Central memory CD8-positive, alpha-beta T cell (primary cell): Measurements from ENCODE around the gene DDAH1.

Experiments
- ATAC-seq: fragments of 150-1000 bp; cut with Tn5 transposase; replicated peaks from 2 replicates; pipeline ENCODE4 v1.10.0; 2022; ENCODE audit warnings: mild to moderate bottlenecking, moderate FRiP score, moderate number of reproducible peaks; ENCODE audit not compliant: poor library complexity, severe bottlenecking; ENCODE audit errors: extremely low read depth
- DNase-seq, 2 donors: peaks; one replicate each; pipeline ENCODE4 v3.0.0; 2021; ENCODE audit warnings: low spot score in 2 of 2
- H3K27ac Mint-ChIP-seq: one replicate; pipeline ENCODE4 v1.8.0; 2022; ENCODE audit warnings: low read depth, mild to moderate bottlenecking, moderate library complexity, mixed read lengths
- H3K27me3 Mint-ChIP-seq: one replicate; pipeline ENCODE4 v1.8.0; 2022; ENCODE audit warnings: mixed read lengths
- H3K36me3 Mint-ChIP-seq: one replicate; pipeline ENCODE4 v1.8.0; 2022; ENCODE audit warnings: mild to moderate bottlenecking, moderate library complexity, mixed read lengths; ENCODE audit not compliant: insufficient read depth
- H3K4me1 Mint-ChIP-seq: one replicate; pipeline ENCODE4 v1.8.0; 2022; ENCODE audit warnings: mixed read lengths
- H3K4me3 Mint-ChIP-seq: one replicate; pipeline ENCODE4 v1.8.0; 2022; ENCODE audit warnings: mild to moderate bottlenecking, moderate library complexity, mixed read lengths
- H3K9me3 Mint-ChIP-seq: one replicate; pipeline ENCODE4 v1.8.0; 2022; ENCODE audit warnings: mixed read lengths

DDAH1 gene

DNA sequence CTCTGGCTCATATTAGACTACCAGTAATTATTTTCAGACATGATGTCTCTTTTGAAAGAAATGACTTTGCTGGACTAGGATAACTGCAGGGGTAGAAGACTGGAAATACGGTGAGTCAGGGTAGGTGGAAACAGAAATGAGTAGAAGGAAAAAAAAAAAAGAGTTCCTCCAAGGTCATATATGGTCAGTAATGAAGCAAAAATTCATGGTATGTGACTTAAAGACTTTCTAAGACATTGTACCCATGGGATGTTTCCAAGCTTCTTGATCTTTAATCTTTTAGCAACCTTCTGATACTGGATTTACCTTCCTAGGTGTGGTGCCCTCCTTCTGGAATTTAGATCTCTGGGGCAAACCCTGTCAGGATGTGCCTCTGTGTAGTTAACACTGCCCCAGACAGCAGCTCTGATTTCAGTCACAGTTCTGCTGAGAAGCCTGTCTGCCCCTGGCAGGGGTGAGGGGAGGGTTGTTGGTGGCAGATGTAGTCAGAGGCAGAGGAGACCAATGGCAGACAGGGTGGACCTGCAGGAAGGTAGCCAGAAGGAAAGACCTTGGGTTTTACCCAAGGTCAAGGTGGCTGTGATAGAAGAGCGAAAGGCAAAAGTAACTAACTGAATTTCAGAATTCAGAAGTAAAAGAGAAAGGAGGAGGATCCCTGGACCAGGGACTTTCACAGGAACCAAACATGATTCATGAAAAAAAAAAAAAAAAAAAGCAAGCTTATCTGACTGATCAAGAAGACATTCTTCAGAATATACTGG lies 144.4 kb downstream of the DDAH1 start:
- Mint-ChIP-seq H3K9me3 (no peaks in the 10 kb centered on the region), H3K36me3 (no peaks in the 10 kb centered on the region), H3K27ac (no peak overlapping the region), H3K4me1 (peaks cover 5% of the 10 kb centered on the region), H3K4me3 (no peak overlapping the region), H3K27me3 (peaks cover 75% of the 10 kb centered on the region)
- ATAC-seq (no peak), DNase-seq (no peak)

DNA sequence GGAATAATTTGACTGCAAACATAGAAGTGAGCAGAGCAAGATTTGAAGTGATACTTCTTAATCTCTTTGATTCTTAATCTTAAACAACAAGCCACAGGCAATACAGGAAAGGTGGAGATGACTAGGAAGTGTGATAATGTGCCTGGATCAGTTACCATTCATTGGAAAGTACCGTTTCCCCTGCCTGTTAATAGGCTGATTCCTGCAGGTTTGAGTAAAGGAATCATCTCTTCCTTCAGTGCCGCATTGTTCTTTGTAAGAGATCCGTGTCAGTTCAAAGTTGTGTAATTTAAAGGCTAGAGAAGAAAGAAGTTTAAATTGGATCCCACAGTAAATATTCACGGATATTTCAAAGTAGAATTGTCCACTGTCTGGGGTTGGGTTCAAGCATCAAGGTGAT lies 145.0 kb downstream of the DDAH1 start:
- H3K9me3 Mint-ChIP-seq, result no peaks in the 10 kb centered on the region
- no peak overlapping the region for H3K27ac Mint-ChIP-seq
- peaks cover 71% of the 10 kb centered on the region for H3K27me3 Mint-ChIP-seq
- H3K4me3 Mint-ChIP-seq, result no peak overlapping the region
- no peaks in the 10 kb centered on the region for H3K36me3 Mint-ChIP-seq
- H3K4me1 Mint-ChIP-seq, result peaks cover 5% of the 10 kb centered on the region
- DNase-seq (no peak), ATAC-seq (no peak)

DNA sequence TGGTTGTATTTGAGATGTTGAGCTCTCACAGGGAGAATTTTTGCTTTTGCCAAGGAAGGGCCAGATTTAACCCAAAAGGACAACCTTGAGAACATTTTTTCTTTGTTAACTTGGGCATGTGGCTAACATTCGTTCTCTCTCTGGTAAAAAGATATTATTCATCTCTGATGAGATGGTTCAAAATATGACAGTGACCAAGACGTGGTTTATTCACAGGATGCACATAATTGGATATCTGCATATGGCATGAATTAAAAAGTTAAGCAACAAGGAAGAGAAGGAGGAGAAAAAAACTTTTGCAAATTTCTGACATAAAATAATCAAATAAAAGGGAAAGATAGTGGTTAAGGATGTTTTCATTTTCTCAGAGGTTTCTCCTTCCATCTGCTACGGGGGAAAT lies 145.5 kb downstream of the DDAH1 start:
- Mint-ChIP-seq H3K27ac (no peak overlapping the region), H3K4me3 (no peak overlapping the region), H3K27me3 (peaks cover 71% of the 10 kb centered on the region), H3K9me3 (no peaks in the 10 kb centered on the region), H3K4me1 (peaks cover 5% of the 10 kb centered on the region), H3K36me3 (no peaks in the 10 kb centered on the region)
- DNase-seq (no peak), ATAC-seq (no peak)

DNA sequence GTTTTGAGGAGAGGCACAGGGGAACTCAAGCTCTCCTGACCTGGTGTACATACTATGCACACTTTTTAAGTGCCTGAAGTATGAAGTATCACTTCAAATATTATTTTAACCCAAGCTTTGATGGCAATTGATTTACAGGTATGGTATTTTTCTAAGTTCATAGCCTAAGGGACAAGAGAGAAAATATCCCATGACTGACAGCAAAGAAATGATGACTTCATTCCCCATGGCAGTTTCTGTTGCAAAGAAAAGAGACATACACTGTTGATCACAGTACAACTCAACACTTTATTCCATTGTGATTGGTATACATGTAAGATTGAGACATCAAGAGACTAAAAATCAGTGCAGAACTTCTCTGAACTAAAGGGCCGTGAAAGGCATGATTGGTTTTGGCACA lies 146.7 kb downstream of the DDAH1 start:
- no peak for ATAC-seq
- Mint-ChIP-seq H3K27me3 (peaks cover 82% of the 10 kb centered on the region), H3K9me3 (no peaks in the 10 kb centered on the region), H3K36me3 (no peaks in the 10 kb centered on the region), H3K27ac (no peak overlapping the region), H3K4me3 (no peak overlapping the region), H3K4me1 (peaks cover 5% of the 10 kb centered on the region)
- DNase-seq, result no peak

DNA sequence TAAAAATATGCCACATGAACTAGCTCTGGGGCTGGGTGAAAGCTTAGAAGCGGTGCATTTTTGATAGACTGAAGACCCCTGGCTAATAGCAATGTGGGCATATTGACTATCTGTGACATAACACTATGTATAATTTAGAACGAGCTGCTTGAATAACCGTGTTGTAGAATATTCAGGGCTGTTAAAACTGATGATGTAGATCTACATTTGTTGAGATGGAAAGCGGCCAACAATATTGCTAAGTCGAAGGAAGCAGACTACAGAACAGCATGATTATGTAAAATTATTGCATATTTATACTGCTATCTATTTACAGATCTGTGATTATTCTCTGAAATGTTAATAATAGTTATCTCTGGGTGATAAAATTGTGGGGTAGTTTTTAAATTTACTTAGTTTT lies 147.4 kb downstream of the DDAH1 start:
- Mint-ChIP-seq H3K36me3 (no peaks in the 10 kb centered on the region), H3K9me3 (no peaks in the 10 kb centered on the region), H3K27me3 (peaks cover 83% of the 10 kb centered on the region)

DNA sequence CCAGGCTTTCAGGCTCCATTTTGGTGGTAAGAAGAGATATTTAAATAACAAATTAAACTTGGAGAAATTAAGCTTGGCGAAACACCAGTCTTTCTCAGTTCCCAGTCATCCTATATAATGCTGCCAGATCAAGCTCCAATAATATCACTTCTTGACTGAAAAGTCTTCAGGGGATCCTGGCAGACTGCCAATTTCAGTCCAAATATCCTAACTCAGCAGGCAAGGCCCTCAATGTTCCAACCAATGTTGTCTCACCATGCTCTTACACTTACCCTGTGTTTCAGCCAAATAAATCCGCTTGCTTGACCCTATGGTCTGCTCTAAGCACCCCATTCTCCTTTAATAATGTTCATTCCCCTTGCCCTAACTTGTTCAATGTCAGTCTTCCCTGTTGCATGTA lies 148.6 kb downstream of the DDAH1 start:
- Mint-ChIP-seq H3K4me3 (no peak overlapping the region), H3K4me1 (peaks cover 5% of the 10 kb centered on the region), H3K9me3 (no peaks in the 10 kb centered on the region), H3K27me3 (peaks cover 91% of the 10 kb centered on the region), H3K27ac (no peak overlapping the region), H3K36me3 (no peaks in the 10 kb centered on the region)
- ATAC-seq (no peak), DNase-seq (no peak)

More for the DNA sequence above, 147.4 kb downstream of the DDAH1 start:
- Mint-ChIP-seq H3K27ac (no peak overlapping the region), H3K4me1 (peaks cover 5% of the 10 kb centered on the region), H3K4me3 (no peak overlapping the region)
- DNase-seq (no peak), ATAC-seq (no peak)

DNA sequence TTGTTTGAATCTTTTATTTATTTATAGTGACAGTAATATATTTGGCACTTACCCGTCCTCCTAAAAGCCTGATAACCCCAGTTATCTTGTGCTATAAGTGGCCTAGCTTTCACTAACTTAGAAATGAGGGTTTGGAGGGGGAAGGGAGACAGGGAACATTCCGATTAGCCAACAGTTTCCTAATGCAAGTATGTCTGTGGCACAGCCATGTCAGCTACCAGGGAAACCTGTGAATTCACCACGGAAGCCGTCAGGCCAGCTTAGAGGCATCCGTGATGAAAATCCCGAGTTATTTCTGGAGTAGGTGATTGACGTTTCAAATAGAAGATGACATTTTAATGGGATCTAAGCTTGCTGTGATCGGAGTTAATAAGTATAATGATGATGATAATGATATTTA lies 149.2 kb downstream of the DDAH1 start:
- no peaks in the 10 kb centered on the region for H3K9me3 Mint-ChIP-seq
- ATAC-seq (no peak), DNase-seq (no peak)
- no peak overlapping the region for H3K27ac Mint-ChIP-seq
- peaks cover 91% of the 10 kb centered on the region for H3K27me3 Mint-ChIP-seq
- no peak overlapping the region for H3K4me3 Mint-ChIP-seq
- peaks cover 3% of the 10 kb centered on the region for H3K4me1 Mint-ChIP-seq
- no peaks in the 10 kb centered on the region for H3K36me3 Mint-ChIP-seq

DNA sequence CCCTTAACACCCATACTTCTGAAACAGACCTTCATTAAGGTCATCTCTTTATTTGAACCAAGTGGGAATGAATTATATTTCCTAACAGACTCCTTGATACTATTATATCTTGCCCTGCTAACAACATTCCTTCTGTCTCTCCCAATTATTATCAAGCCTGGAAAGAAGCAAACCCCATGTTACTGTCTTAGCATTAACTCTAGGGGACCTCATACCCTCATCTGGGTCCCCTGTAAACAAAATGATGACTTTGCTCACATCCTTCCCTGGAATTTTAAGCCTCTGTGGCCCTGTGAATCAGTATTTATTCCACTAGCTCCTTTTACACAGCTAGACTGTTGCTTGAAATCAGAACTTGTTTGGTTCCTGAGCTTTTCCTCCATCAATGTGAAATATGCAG lies 150.2 kb downstream of the DDAH1 start:
- Mint-ChIP-seq H3K36me3 (no peaks in the 10 kb centered on the region), H3K4me3 (no peak overlapping the region), H3K27me3 (peaks cover 91% of the 10 kb centered on the region), H3K9me3 (no peaks in the 10 kb centered on the region), H3K4me1 (no peaks in the 10 kb centered on the region), H3K27ac (no peak overlapping the region)
- DNase-seq (no peak), ATAC-seq (no peak)

DNA sequence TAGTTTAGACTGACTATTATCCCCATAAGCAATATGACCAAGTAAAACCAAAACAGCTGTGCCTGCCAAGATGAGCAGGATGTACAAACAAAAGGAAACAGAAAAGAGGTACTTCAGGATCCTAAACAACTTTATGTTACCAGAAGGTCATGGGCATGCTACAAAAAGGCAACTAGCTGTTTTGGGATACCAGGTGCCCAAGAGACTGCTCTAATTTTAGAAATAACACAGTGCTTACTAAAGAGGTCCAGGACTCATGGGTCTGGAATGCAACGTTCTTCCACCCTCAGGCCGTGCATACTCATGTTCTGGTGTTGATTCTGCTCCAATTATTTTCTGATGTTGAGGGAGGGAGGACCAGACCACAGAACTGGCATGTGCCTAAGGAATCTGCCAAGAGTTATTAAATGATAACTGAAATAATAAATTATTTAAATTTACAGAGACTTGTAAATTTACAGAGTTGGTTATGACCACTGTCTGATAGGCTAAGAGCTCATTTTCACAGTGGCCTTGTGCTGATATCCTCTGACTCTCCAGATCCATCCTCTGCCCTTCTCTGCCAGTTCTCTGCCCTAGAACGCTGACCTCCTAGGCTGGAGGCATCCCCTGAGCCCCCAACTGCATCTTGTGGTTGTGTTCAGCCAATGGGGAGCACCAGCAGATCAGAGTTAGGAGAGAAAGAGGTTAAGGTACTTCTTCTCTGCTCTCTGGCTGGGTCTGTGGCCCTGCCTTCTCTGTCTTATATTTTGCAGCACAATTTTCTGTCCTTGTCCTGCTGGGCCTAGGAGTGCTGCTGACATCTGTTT lies 150.9 kb downstream of the DDAH1 start:
- Mint-ChIP-seq H3K27ac (no peak overlapping the region), H3K4me3 (no peak overlapping the region), H3K4me1 (no peaks in the 10 kb centered on the region), H3K36me3 (no peaks in the 10 kb centered on the region), H3K9me3 (no peaks in the 10 kb centered on the region), H3K27me3 (peaks cover 91% of the 10 kb centered on the region)
- no peak for DNase-seq
- no peak for ATAC-seq

DNA sequence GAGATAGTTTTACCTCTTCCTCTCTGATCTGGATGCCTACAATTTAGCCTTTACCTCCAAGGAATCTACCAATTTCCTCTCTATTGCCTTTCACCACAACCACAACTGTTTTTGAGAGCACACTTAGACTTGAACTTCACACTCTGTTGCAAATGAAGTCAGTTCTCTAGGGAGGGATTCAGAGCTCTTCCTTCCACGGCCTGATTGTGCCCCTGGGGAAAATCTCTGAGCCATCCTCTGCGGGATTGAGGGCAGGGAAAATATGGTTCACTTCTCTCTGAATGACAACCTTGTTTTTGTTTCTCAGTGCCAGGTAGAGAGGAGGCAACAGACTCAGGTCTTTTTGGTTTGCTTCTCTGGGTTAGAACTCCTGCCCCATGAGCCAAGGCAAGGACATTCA lies 153.1 kb downstream of the DDAH1 start:
- DNase-seq (no peak), ATAC-seq (no peak)
- Mint-ChIP-seq H3K9me3 (no peaks in the 10 kb centered on the region), H3K4me1 (peaks cover 11% of the 10 kb centered on the region), H3K36me3 (peaks cover under 1% of the 10 kb centered on the region), H3K27me3 (peaks cover 86% of the 10 kb centered on the region), H3K4me3 (no peak overlapping the region), H3K27ac (no peak overlapping the region)

DNA sequence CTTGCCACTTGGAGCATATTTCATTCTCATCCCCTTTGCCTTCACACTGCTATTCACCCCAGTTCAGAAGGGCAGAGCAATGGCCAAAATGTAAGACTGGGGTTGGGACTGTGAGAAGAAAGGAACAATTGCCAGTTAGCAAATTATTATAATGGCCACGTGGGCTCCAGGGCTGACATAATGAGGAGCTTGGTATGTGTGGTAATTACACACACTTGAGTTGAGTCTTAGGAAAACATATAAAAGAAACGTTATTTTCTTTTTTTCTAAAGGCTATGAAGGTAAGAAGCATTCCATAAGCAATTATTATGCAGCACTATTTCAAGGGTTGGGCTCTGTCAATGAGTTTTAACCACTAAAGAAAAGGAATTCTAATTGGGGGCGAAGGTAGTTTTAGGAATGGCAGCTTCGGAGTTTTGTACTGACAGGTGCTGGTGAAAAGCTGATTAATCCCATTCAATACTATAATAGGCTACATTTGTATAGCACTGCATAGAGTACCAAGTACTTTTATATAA lies 156.1 kb downstream of the DDAH1 start:
- Mint-ChIP-seq H3K36me3 (peaks cover 3% of the 10 kb centered on the region), H3K27ac (no peak overlapping the region), H3K9me3 (no peaks in the 10 kb centered on the region), H3K4me1 (peaks cover 11% of the 10 kb centered on the region), H3K27me3 (peaks cover 64% of the 10 kb centered on the region), H3K4me3 (no peak overlapping the region)
- no peak for DNase-seq
- ATAC-seq, result no peak

DNA sequence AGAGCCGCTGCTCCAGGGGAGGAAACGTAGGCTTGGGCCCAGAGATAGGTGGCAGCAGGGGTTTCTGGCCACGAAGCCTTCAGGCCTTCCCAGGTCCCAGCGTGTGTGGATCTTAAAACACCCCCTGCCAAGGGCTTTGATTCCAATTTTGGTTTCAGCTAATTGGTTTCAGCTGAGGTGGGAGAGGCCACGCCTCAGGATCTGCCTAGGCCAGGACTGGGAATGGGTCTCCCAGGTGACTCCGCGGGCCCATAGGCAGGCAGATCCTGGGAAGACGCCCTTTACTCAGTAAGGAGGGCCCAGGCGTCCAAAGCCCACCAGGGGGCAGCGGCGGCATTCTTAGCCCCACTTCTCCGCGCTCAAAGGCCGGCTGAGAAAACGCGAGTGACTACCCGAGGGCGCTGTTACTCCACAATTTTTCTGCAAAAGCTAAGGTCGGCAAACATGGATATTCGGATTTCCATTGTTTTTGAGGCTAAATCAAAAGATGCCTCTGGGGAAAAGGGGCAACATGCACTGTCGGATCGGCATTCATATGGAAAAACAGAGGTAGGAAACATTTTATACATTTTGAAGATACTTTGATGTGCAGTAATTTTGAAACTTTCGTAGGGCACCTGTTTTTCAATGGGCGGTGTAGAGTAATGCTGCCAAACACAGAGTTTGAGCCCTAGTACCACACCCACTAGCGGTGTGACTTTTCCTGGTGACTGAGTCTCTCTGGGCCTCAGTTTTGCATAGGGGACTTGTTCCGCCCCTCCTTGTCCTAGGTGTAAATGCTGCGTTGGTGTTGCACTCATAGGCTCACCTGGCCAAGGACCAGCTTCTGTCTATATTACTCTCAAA lies 156.7 kb downstream of the DDAH1 start:
- no peak overlapping the region for H3K27ac Mint-ChIP-seq
- H3K4me1 Mint-ChIP-seq, result peaks cover 11% of the 10 kb centered on the region
- peak; percentile 39 to 51 for DNase-seq
- peak overlapping the region; percentile 32 for H3K4me3 Mint-ChIP-seq
- ATAC-seq, result peak; percentile 80
- H3K27me3 Mint-ChIP-seq, result peaks cover 58% of the 10 kb centered on the region
- no peaks in the 10 kb centered on the region for H3K9me3 Mint-ChIP-seq
- peaks cover 3% of the 10 kb centered on the region for H3K36me3 Mint-ChIP-seq
